Measurements from ENCODE around the gene CASP4.

The CASP4 gene

DNA sequence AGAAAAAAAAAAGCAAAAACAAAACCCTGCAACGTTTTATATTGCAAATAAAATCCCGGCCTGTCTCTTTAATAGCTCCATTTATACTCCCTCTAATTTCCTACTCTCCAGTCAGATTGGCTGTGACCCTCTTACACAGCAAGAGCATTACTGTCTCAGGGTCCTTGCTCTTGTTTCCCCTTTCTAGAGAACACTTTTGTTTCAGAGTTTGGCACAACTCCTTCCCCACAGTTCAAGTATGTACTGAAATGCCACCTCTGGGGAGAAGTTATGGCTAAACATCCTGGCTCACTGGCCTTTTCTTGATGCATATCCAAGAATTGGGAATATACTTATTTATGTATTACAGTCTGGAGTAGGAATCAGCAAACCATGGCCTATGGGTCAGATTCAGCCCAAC is 72.7 kb downstream of the CASP4 start:
- no peaks in the 10 kb centered on the region for H3K9me3 Mint-ChIP-seq
- H3K27ac Mint-ChIP-seq, result no peak overlapping the region
- no peak overlapping the region for H3K4me3 Mint-ChIP-seq
- intact Hi-C loops (cut with micrococcal nuclease), result no loop called here
- no peaks in the 10 kb centered on the region for H3K27me3 Mint-ChIP-seq
- H3K4me1 Mint-ChIP-seq (ENCODE audit: low read depth), result peaks cover 7% of the 10 kb centered on the region
- no peaks in the 10 kb centered on the region for H3K36me3 Mint-ChIP-seq (ENCODE audit: low read depth)

DNA sequence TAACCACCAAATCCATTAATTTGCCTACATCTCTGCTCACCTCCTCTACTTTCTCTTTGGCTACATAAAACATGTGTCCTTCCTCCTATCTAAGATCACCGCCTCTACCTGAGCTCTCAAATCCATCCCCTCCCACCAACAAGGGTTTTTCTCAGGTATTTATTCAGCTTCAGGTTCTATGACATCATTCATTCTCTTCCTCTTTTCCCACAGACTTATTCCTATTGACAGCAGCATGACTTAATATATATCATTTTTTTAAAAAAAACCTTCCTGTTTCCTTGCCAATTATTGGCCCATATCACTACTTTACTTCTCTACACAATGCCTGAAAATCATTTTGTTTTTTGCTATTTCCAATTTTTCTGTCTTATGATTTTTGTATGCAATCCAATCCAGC is 74.5 kb downstream of the CASP4 start:
- Mint-ChIP-seq H3K36me3 (ENCODE audit: low read depth) (no peaks in the 10 kb centered on the region), H3K27me3 (no peaks in the 10 kb centered on the region)

More for the DNA sequence above, 74.5 kb downstream of the CASP4 start:
- Mint-ChIP-seq H3K4me1 (ENCODE audit: low read depth) (peaks cover 7% of the 10 kb centered on the region), H3K4me3 (no peak overlapping the region), H3K27ac (no peak overlapping the region), H3K9me3 (no peaks in the 10 kb centered on the region)
- intact Hi-C loops (cut with micrococcal nuclease), result no loop called here

Data from dendritic cell treated with granulocyte-macrophage colony-stimulating factor and Interleukin-4, amounts not matched to agents 40 ng/mL and 50 ng/mL, for 4 days (primary cell).